HEK293 (cell line): ENCODE measurements around the gene ZFP3.

ENCODE experiments used
- BCL11A ChIP-seq: fragments of 450-650 bp; formaldehyde crosslinking; IDR thresholded peaks from 2 replicates; pipeline ENCODE4 v1.5.1; 2016; ENCODE audit warnings: low read depth, missing biosample characterization, missing genetic modification characterization
- GLIS1 ChIP-seq: fragments of 450-650 bp; formaldehyde crosslinking; IDR thresholded peaks from 2 replicates; pipeline ENCODE4 v1.5.1; 2016; ENCODE audit warnings: missing biosample characterization, missing genetic modification characterization
- GLIS2 ChIP-seq: fragments of 450-650 bp; formaldehyde crosslinking; IDR thresholded peaks from 2 replicates; pipeline ENCODE4 v1.5.1; 2016; ENCODE audit warnings: missing biosample characterization, missing genetic modification characterization
- HIC1 ChIP-seq: fragments of 450-650 bp; formaldehyde crosslinking; IDR thresholded peaks from 2 replicates; pipeline ENCODE4 v1.5.1; 2016; ENCODE audit warnings: missing biosample characterization, missing genetic modification characterization
- HOXC10 ChIP-seq: sonication (generic); formaldehyde crosslinking; IDR thresholded peaks from 2 replicates; pipeline ENCODE4 v1.8.1; 2023; ENCODE audit warnings: mild to moderate bottlenecking, missing genetic modification reagents
- KLF7 ChIP-seq: fragments of 450-650 bp; formaldehyde crosslinking; IDR thresholded peaks from 2 replicates; pipeline ENCODE4 v1.5.1; 2016; ENCODE audit warnings: missing biosample characterization, missing genetic modification characterization, borderline replicate concordance
- MZF1 ChIP-seq: fragments of 450-650 bp; formaldehyde crosslinking; IDR thresholded peaks from 2 replicates; pipeline ENCODE4 v1.5.1; 2017; ENCODE audit warnings: missing biosample characterization, missing genetic modification characterization, borderline replicate concordance
- PATZ1 ChIP-seq: fragments of 450-650 bp; formaldehyde crosslinking; IDR thresholded peaks from 2 replicates; pipeline ENCODE4 v1.5.1; 2016; ENCODE audit warnings: missing biosample characterization, missing genetic modification characterization
- PBX3 ChIP-seq: sonication (generic); formaldehyde crosslinking; IDR thresholded peaks from 2 replicates; pipeline ENCODE4 v1.8.1; 2022; ENCODE audit warnings: mild to moderate bottlenecking, moderate library complexity, missing genetic modification reagents
- PRDM10 ChIP-seq: fragments of 450-650 bp; formaldehyde crosslinking; IDR thresholded peaks from 2 replicates; pipeline ENCODE4 v1.5.1; 2016; ENCODE audit warnings: missing biosample characterization, missing genetic modification characterization
- SP2 ChIP-seq: fragments of 450-650 bp; formaldehyde crosslinking; IDR thresholded peaks from 2 replicates; pipeline ENCODE4 v1.5.1; 2016; ENCODE audit warnings: missing biosample characterization, missing genetic modification characterization
- ZBTB1 ChIP-seq: fragments of 450-650 bp; formaldehyde crosslinking; IDR thresholded peaks from 2 replicates; pipeline ENCODE4 v1.5.1; 2016; ENCODE audit warnings: missing biosample characterization, missing genetic modification characterization
- ZBTB17 ChIP-seq: fragments of 450-650 bp; formaldehyde crosslinking; IDR thresholded peaks from 2 replicates; pipeline ENCODE4 v1.5.1; 2016; ENCODE audit warnings: missing biosample characterization, missing genetic modification characterization
- ZBTB26 ChIP-seq: fragments of 450-650 bp; formaldehyde crosslinking; optimal IDR thresholded peaks from 2 replicates; pipeline ENCODE3; 2016; ENCODE audit warnings: missing biosample characterization, mild to moderate bottlenecking, missing genetic modification characterization
- ZNF146 ChIP-seq: fragments of 450-650 bp; formaldehyde crosslinking; IDR thresholded peaks from 2 replicates; pipeline ENCODE4 v1.5.1; 2016; ENCODE audit warnings: missing biosample characterization, missing genetic modification characterization
- ZNF157 ChIP-seq: fragments of 450-650 bp; formaldehyde crosslinking; IDR thresholded peaks from 2 replicates; pipeline ENCODE4 v1.5.1; 2016; ENCODE audit warnings: missing biosample characterization, missing genetic modification characterization
- ZNF174 ChIP-seq: fragments of 450-650 bp; formaldehyde crosslinking; IDR thresholded peaks from 2 replicates; pipeline ENCODE4 v1.5.0; 2017; ENCODE audit warnings: missing biosample characterization, mild to moderate bottlenecking, missing genetic modification characterization
- ZNF18 ChIP-seq: fragments of 450-650 bp; formaldehyde crosslinking; IDR thresholded peaks from 2 replicates; pipeline ENCODE4 v1.5.1; 2016; ENCODE audit warnings: missing biosample characterization, missing genetic modification characterization
- ZNF19 ChIP-seq: fragments of 450-650 bp; formaldehyde crosslinking; IDR thresholded peaks from 2 replicates; pipeline ENCODE4; 2016; ENCODE audit warnings: missing biosample characterization, missing genetic modification characterization, low read depth
- ZNF223 ChIP-seq: fragments of 450-650 bp; formaldehyde crosslinking; IDR thresholded peaks from 2 replicates; pipeline ENCODE4 v1.5.1; 2016; ENCODE audit warnings: missing biosample characterization, missing genetic modification characterization
- ZNF23 ChIP-seq: fragments of 450-650 bp; formaldehyde crosslinking; IDR thresholded peaks from 2 replicates; pipeline ENCODE4 v1.5.1; 2016; ENCODE audit warnings: missing biosample characterization, missing genetic modification characterization, borderline replicate concordance
- ZNF24 ChIP-seq: fragments of 450-650 bp; formaldehyde crosslinking; IDR thresholded peaks from 2 replicates; pipeline ENCODE4 v1.5.1; 2016; ENCODE audit warnings: missing biosample characterization, missing genetic modification characterization
- ZNF248 ChIP-seq: fragments of 450-650 bp; formaldehyde crosslinking; IDR thresholded peaks from 2 replicates; pipeline ENCODE4 v1.5.1; 2017; ENCODE audit warnings: missing biosample characterization, missing genetic modification characterization
- ZNF561 ChIP-seq: fragments of 450-650 bp; IDR thresholded peaks from 2 replicates; pipeline ENCODE4 v1.5.1; 2018; ENCODE audit warnings: missing biosample characterization, missing genetic modification characterization, borderline replicate concordance
- ZNF600 ChIP-seq: fragments of 450-650 bp; formaldehyde crosslinking; IDR thresholded peaks from 2 replicates; pipeline ENCODE4 v1.5.1; 2016; ENCODE audit warnings: missing biosample characterization, missing genetic modification characterization
- ZNF629 ChIP-seq: fragments of 450-650 bp; formaldehyde crosslinking; IDR thresholded peaks from 2 replicates; pipeline ENCODE4 v1.5.1; 2017; ENCODE audit warnings: missing biosample characterization, missing genetic modification characterization
- ZNF76 ChIP-seq: fragments of 450-650 bp; formaldehyde crosslinking; IDR thresholded peaks from 2 replicates; pipeline ENCODE4; 2016; ENCODE audit warnings: low read depth, missing biosample characterization, missing genetic modification characterization, borderline replicate concordance
- ZNF785 ChIP-seq: fragments of 450-650 bp; formaldehyde crosslinking; IDR thresholded peaks from 2 replicates; pipeline ENCODE4 v1.5.1; 2016; ENCODE audit warnings: missing biosample characterization, missing genetic modification characterization

Gene ZFP3

GRCh38 chr17:5111402-5112204 lies 33.3 kb downstream of the ZFP3 start, which contains the start of gene ZNF232 (continued):
- TF ChIP-seq ZNF18 (tag by site-specific recombination) = no peak
- 0 out of 2 replicates have a peak, but pooled peaks have one; percentile 11 for TF ChIP-seq ZNF629 (tag by site-specific recombination)
- TF ChIP-seq HOXC10 (CRISPR knock-in tag) = no peak
- no peak for TF ChIP-seq PATZ1 (tag by site-specific recombination)
- peak; percentile 37 for TF ChIP-seq SP2 (tag by site-specific recombination)
- TF ChIP-seq ZNF785 (tag by site-specific recombination) = no peak
- peak; percentile 96 for TF ChIP-seq ZBTB26 (tag by site-specific recombination)
- TF ChIP-seq ZNF157 (tag by site-specific recombination) = no peak
- TF ChIP-seq ZNF600 (tag by site-specific recombination) = peak; percentile 16; the same call in 1 of the 2 replicates
- no peak for TF ChIP-seq ZNF23 (tag by site-specific recombination)
- TF ChIP-seq ZNF174 (tag by site-specific recombination) = no peak
- TF ChIP-seq GLIS1 (tag by site-specific recombination) = peak; percentile 22
- TF ChIP-seq KLF7 (tag by site-specific recombination) = 0 out of 2 replicates have a peak, but pooled peaks have one; percentile 44
- peak; percentile 97 for TF ChIP-seq ZBTB17 (tag by site-specific recombination)
- no peak for TF ChIP-seq ZNF19 (tag by site-specific recombination)
- TF ChIP-seq PBX3 (CRISPR knock-in tag) = peak; percentile 79
- no peak for TF ChIP-seq ZNF24 (tag by site-specific recombination)
- no peak for TF ChIP-seq PRDM10
- no peak for TF ChIP-seq BCL11A (tag by site-specific recombination)
- TF ChIP-seq MZF1 (tag by site-specific recombination) = no peak
- TF ChIP-seq ZNF76 (tag by site-specific recombination) = peak; percentile 96
- no peak for TF ChIP-seq ZNF223 (tag by site-specific recombination)
- no peak for TF ChIP-seq ZNF146
- no peak for TF ChIP-seq ZNF248 (tag by site-specific recombination)
- TF ChIP-seq ZNF561 = peak; percentile 75; the same call in 1 of the 2 replicates
- TF ChIP-seq GLIS2 (tag by site-specific recombination) = peak; percentile 61; the same call in 1 of the 2 replicates
- TF ChIP-seq HIC1 (tag by site-specific recombination) = peak; percentile 85
- TF ChIP-seq ZBTB1 = no peak
